Kidney glomerular epithelial cell (primary cell): ENCODE data around the gene SCN1A.
"Not testable (repeated sequence)": the region's sequence is repeated elsewhere in the genome, so short reads cannot be mapped to it uniquely, and the experiment has no call there.

Experiments used
- DNase-seq: peaks from one replicate; lab custom pipeline; 2025; lab: John Stamatoyannopoulos, UW

SCN1A gene

DNA sequence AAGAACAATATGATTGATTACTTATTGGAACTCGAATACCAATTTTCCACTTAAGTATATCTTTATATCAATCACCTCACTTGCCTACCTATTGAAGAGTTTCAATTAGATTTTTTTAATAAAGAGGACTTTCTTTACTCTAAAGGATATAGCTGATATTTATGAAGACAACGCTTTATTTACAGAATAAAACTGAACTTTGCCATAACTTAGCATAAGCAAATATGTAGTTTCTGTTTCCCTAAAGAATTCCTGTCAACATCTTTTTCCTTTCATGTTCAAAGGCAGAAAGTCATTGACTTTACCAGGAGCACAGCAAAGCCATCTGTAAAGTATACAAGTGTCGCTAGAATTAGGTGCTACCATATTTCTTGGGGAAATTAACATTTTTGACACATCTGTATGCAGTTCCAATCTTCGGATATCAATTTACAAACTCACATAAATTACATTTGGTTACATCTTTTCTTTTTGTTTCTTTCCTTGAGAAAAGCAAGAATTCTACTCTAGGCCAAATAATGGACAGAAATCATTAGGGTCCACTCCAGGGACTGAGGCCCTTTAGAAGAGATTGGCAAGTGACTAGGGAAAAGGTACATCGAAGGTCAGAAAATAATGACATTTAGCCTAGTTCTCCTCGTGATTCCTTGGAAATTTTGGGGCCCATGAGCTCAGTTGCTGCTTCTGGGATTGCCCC, 7.5 kb upstream of the SCN1A start:
- no peak for DNase-seq

- DNase-seq = no peak
Measured at GRCh38 chr2:166134252-166135151, 6.7 kb upstream of the SCN1A start.

DNA sequence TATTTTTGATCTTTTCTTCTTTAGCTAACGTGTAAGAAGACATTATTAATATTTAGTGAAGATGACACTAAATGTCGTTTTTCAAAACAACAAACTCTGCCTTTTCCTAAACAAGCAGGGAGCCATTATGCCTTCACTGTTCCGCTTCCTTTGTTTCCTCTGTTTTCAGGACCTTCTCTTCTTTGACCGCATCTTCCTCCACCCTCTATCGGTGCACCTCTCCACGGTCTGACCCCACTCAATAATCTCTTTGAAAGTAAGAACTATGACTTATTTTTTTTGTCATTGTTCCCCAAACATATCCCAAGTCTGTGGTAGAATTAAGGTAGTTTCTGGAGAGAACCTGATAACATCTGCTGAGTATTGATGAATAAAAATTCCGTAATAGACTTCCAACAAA, 5.8 kb upstream of the SCN1A start:
- DNase-seq = no peak

DNA sequence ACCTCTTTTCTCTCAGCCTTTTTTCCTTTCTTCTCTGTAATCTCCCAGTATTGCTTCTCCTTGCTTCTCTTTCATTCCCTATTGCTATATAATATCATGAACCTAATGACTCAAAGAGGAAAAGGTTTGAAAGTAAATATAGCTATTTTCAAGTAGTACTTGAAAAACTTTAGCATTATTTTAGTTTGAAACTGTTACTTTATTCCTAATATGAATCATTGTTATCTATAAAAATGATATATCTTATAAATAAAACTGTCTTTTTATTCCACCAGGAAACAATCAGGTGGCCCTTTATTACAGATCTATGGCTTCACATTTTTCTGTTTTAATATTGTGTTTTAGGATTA, 311 bp upstream of the SCN1A start:
- DNase-seq = no peak

DNA sequence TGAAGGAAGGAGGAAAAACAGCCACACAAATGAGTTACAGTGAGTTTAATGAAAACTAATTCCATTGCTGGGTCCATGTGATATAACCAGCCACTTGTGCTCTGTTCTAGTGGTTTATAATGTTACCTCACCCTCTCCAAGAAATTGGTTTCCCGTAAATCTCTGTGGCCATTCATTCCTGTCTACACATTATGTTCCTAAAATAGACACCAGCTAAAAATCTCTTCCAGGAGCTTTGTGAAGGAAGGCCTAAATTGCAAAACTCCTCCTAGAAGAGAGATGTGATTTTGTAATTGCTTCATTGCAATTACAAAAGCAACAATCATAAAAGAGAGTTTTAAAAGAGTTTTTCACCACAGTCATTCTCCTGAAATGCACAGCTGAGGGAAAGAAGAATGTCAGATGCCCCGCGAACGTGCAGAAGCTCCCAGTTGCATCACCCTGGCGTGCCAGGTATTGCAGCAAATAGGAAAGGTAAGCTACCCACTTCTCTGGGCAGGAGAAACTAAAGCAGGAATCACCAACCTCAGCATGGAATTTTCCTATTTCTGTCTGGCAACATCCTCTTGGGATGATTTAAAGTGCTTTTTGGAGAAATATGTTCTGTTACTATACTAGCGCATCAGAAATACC, 1.7 kb downstream of the SCN1A start:
- DNase-seq = no peak

DNA sequence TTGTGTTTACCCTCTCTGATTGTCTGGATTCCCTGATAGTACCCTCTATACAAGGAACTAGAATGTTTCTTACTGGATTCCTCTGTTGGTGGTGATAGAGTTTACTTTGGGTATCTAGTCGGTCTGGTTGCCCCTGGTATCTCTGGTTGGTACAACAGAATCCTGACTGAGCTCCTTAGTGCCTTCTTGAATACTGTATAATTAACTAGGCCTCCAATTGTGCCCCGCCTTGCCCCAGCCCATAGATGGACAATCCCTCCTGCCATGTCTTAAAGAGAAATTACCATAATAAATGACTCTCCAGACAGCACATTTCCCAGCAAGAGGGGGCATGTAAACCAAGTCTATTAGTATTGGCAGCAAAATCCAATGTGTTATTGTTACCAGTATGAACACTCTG, 2.3 kb downstream of the SCN1A start:
- DNase-seq = no peak

GRCh38 chr2:166118180-166118579, 9.6 kb downstream of the SCN1A start:
- no peak for DNase-seq

- DNase-seq = no peak
Measured at GRCh38 chr2:166117491-166117890, 10.3 kb downstream of the SCN1A start.

GRCh38 chr2:166115589-166115988, 12.2 kb downstream of the SCN1A start:
- no peak for DNase-seq

- DNase-seq = no peak
Measured at GRCh38 chr2:166112193-166112605, 15.6 kb downstream of the SCN1A start.

GRCh38 chr2:166106431-166107015, 21.3 kb downstream of the SCN1A start:
- DNase-seq = peak; percentile 7

DNA sequence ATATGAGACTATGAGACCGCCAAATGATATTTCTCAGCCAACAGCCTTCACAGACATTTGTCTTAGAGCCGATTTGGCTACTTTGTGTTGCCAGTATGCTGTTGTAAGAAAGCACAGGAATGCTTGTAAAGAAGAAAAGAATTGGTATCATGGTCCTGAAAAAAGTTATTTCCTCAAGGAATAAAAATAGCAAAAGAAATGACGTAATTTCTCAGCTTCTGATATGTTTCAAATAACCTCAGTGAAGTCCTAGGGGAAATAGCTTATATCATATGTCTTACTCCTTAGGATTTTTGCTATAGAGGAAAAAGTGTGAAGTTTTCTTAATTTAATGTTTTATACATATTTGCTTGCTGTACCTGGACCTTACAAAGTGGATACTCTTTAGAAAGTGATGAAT, 23.0 kb downstream of the SCN1A start:
- DNase-seq = no peak

GRCh38 chr2:166104084-166104483, 23.7 kb downstream of the SCN1A start:
- DNase-seq = no peak

DNA sequence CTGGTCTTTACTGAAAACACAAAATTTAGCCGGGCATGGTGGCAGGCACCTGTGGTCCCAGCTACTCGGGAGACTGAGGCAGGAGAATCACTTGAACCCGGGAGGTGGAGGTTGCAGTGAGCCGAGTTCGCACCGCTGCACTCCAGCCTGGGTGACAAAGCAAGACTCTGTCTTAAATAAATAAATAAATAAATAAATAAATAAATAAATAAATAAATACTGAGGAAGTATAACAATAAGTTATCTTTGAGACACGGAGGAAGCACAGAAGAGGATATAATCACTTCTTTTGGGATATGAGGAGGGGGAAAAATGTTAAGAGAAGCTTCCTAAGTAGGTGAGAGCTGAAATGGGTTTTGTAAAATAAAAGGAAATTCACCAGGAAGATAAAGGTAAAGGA, 24.5 kb downstream of the SCN1A start:
- DNase-seq = not testable (repeated sequence)

- DNase-seq = no peak
Measured at GRCh38 chr2:166094325-166094724, 33.5 kb downstream of the SCN1A start.

DNA sequence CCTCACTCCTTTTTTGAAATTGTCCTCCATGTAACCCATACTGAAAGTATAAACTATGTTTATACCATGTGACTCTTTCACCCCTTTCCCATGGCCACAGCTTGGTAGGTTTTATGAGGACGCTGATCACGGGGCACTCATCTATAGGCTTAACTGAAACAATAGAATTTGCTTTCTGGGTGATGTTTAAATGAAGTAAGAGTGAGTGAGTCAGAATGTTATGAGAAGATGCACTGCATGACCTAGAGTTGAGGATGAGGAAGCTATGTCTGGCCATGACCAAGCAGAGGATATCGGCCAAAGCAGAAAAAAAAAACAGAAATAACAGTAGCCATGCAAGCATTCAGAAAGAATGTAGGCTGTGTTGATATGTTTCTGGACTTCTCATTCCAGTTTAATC, 34.9 kb downstream of the SCN1A start:
- no peak for DNase-seq

GRCh38 chr2:166091439-166091838, 36.4 kb downstream of the SCN1A start:
- no peak for DNase-seq

- DNase-seq = no peak
Measured at GRCh38 chr2:166090908-166091307, 36.9 kb downstream of the SCN1A start.

GRCh38 chr2:166090346-166090745, 37.5 kb downstream of the SCN1A start:
- DNase-seq = no peak

GRCh38 chr2:166088634-166089033, 39.2 kb downstream of the SCN1A start:
- no peak for DNase-seq

DNA sequence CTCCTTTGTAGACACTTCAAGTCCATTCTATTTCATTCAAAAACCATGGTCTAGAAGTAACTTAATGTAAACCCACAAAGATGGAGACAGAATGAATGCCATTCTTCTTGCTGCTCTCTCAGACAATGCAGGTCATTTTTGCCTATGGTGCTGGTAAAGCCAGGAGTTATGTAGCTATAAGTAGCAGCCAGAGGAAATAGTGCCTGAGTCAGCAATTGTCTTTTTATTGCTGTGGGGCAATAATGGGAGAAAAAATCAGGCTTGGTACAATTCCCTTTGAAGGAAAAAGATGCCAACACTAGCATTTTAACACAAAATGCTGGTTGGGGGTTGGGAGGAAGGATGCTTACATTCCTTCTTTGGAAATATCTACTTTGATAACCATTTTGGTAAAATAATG, 43.5 kb downstream of the SCN1A start:
- DNase-seq = no peak

DNA sequence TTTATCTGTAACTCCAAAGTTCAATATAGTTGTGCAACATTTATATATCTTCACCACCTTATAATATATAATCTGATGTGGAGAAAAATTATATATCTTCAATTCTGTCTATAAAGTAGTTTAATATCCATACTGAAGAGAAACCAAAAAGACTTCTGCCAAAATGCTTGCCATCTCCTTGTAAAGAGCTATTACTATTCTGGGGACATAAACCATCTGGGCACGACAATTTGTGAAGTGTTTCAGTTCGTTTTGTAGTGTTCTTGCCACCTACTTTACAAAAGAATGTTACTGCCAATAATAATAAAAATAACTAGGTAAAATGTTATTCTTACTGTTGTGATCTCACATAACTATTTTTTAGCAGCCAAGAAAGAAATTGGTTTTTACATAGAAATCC, 45.1 kb downstream of the SCN1A start:
- DNase-seq = no peak

DNA sequence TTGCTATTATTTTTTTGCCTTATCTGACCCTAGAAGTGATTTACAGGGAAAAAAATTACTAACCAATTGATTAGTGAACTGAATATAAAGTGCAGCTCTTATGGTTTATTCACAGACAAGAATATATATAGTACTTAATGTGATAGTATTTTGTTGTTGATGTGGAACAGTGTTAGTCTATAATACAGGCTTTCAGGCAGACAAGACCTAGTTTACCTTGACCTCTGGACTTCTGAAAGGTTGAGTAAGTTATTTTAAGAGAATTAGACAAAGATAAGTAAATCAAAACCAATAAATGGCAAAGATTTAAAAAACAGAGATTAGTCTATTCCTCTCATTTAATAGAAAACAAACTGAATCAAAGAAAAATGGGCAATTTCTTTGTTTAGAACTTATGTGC, 46.0 kb downstream of the SCN1A start:
- DNase-seq = no peak
